Right atrium auricular region (tissue), 2 donors: ENCODE measurements around the gene TBK1. TPM values are rescaled to one million over a fixed set of nuclear protein-coding genes. Genes with fewer than 3 reads are reported as not detected.

ENCODE experiments used
- DNase-seq: peaks from one replicate; pipeline ENCODE4 v3.0.0-alpha.2; 2019; ENCODE audit warnings: low spot score
- H3K27ac ChIP-seq, 2 donors: fragments of 200-600 bp; sonication (generic); 1 replicate in 1 of 2; 2 replicates in 1 of 2; pipeline ENCODE4 v1.5.1; 2016 to 2019
- H3K27me3 ChIP-seq, 2 donors: fragments of 200-600 bp; sonication (generic); one replicate each; pipeline versions ENCODE4 v1.5.1 to v1.6.0; 2017 to 2019
- H3K36me3 ChIP-seq: fragments of 200-600 bp; sonication (generic); one replicate; pipeline ENCODE4 v1.5.1; 2016
- H3K4me1 ChIP-seq, 2 donors: fragments of 200-600 bp; sonication (generic); one replicate each; pipeline versions ENCODE4 v1.5.1 to v1.6.0; 2017 to 2019
- H3K4me3 ChIP-seq, 2 donors: fragments of 200-600 bp; sonication (generic); 1 replicate in 1 of 2; 2 replicates in 1 of 2; pipeline ENCODE4 v1.5.1; 2017 to 2019; ENCODE audit warnings: mild to moderate bottlenecking in 1 of 2, moderate library complexity in 1 of 2
- H3K9me3 ChIP-seq, 2 donors: fragments of 200-600 bp; sonication (generic); one replicate each; pipeline ENCODE4 v1.5.1; 2019
- CTCF ChIP-seq, 2 donors: fragments of 200-600 bp; sonication (generic); IDR thresholded peaks; one replicate each; pipeline ENCODE4 v1.5.1; 2019; ENCODE audit warnings: antibody characterized with exemption in 2 of 2
- total RNA-seq, 2 donors: library from RNA; depleted of rRNA; stranded (reverse); fragments of >200 nt; gene quantifications; one replicate each; pipeline ENCODE4 v1.1.0, GENCODE V29; 2016

TBK1 gene
- total RNA-seq, 2 donors from 2014 or later, result 11.3 to 12.2 TPM

GRCh38 chr12:64480148-64480547 lies 28.2 kb downstream of the TBK1 start:
- no peaks in the 10 kb centered on the region for H3K27me3 ChIP-seq
- no peak overlapping the region for H3K4me3 ChIP-seq
- H3K9me3 ChIP-seq, result peaks cover 0 to 13% of the 10 kb centered on the region in 2 donors
- no peak overlapping the region for H3K27ac ChIP-seq
- DNase-seq, result no peak
- no peaks in the 10 kb centered on the region for H3K4me1 ChIP-seq
- no peak for TF ChIP-seq CTCF (IDR thresholded peaks at IDR 0.05)
- H3K36me3 ChIP-seq, result peaks cover 54% of the 10 kb centered on the region

- no peak for DNase-seq
- Histone ChIP-seq H3K36me3 (peaks cover 81% of the 10 kb centered on the region), H3K27me3 (no peaks in the 10 kb centered on the region), H3K4me3 (no peak overlapping the region), H3K4me1 (no peaks in the 10 kb centered on the region), H3K9me3 (no peaks in the 10 kb centered on the region), H3K27ac (no peak overlapping the region)
- no peak for TF ChIP-seq CTCF (IDR thresholded peaks at IDR 0.05)
Observed at GRCh38 chr12:64486657-64487056, 34.7 kb downstream of the TBK1 start.

- Histone ChIP-seq H3K4me3 (no peak overlapping the region), H3K27ac (no peak overlapping the region), H3K27me3 (no peaks in the 10 kb centered on the region), H3K36me3 (peaks cover 80% of the 10 kb centered on the region), H3K9me3 (no peaks in the 10 kb centered on the region), H3K4me1 (no peaks in the 10 kb centered on the region)
- no peak for DNase-seq
- TF ChIP-seq CTCF (IDR thresholded peaks at IDR 0.05), result no peak
Observed at GRCh38 chr12:64491718-64492117, 39.8 kb downstream of the TBK1 start.

GRCh38 chr12:64493513-64493912 lies 41.6 kb downstream of the TBK1 start:
- Histone ChIP-seq H3K9me3 (no peaks in the 10 kb centered on the region), H3K27me3 (no peaks in the 10 kb centered on the region), H3K4me1 (no peaks in the 10 kb centered on the region), H3K4me3 (no peak overlapping the region), H3K36me3 (peaks cover 81% of the 10 kb centered on the region), H3K27ac (no peak overlapping the region)
- DNase-seq, result no peak
- no peak for TF ChIP-seq CTCF (IDR thresholded peaks at IDR 0.05)

- Histone ChIP-seq H3K9me3 (no peaks in the 10 kb centered on the region), H3K27me3 (no peaks in the 10 kb centered on the region), H3K36me3 (peaks cover 75% of the 10 kb centered on the region), H3K4me1 (no peaks in the 10 kb centered on the region), H3K27ac (no peak overlapping the region), H3K4me3 (no peak overlapping the region)
- no peak for DNase-seq
- no peak for TF ChIP-seq CTCF (IDR thresholded peaks at IDR 0.05)
Observed at GRCh38 chr12:64494998-64495729, 43.2 kb downstream of the TBK1 start.
